ENCODE measurements around the gene PHOX2A. TPM values are rescaled to one million over a fixed set of nuclear protein-coding genes. Genes with fewer than 3 reads are reported as not detected.

The PHOX2A gene
- total RNA-seq, 1 experiment from 2014 or later = not detected

DNA sequence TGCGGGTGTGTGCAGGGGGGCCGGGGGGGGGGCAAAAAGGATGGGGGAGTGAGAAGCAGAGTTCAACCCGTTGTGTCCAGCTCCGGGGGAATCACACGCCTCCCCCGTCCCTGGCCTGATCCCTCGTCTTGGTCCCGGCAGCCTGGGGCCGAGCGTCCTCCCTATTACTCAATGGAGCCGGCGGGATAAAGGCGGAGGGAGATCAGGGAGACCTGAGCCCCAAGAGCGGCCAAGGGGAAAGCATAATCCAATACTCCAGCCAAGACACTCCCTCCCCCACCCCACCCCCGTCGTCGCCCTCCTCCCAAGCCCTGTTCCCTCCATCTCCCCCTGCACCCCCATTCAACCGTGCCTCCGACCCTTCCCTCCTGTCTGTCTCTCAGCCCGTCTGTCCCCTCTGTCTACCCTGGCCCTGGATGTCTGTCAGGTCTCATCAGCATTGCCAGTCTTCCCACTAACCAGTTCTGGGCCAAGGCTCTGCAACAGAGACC is 2.6 kb downstream of the PHOX2A start:
- POLR2A ChIA-PET = interaction anchor here (0.6 kb wide), 1 partner anchor 16 kb away, joined by 3 read pairs; no protein-coding TSS in a partner anchor
- H3K27me3 Mint-ChIP-seq (ENCODE audit: insufficient read depth, unreplicated experiment) = peaks cover 4% of the 10 kb centered on the region
- intact Hi-C loops (cut with micrococcal nuclease; ENCODE audit: unreplicated experiment) = no loop called here
- Histone ChIP-seq H3K36me3 (ENCODE audit: control insufficient read depth, insufficient read depth, low read length) (peaks cover 12% of the 10 kb centered on the region), H3K4me1 (peaks cover 24% of the 10 kb centered on the region), H3K27me3 (replicated peaks; ENCODE audit: control insufficient read depth, insufficient read depth, low read length) (no peaks in the 10 kb centered on the region), H3K4me3 (ENCODE audit: low read depth, low read length) (no peak overlapping the region), H3K9me3 (peaks cover 7% of the 10 kb centered on the region; the same call in 1 of the 2 replicates)
- no TSS peak for BruUV-seq (replicated peaks)
- H3K36me3 Mint-ChIP-seq (ENCODE audit: insufficient read depth, unreplicated experiment) = peaks cover 43% of the 10 kb centered on the region
- H3K9me3 Mint-ChIP-seq (ENCODE audit: unreplicated experiment) = peaks cover 8% of the 10 kb centered on the region
- CTCF ChIA-PET = no interaction called here
- TF ChIP-seq, protein P1, sequence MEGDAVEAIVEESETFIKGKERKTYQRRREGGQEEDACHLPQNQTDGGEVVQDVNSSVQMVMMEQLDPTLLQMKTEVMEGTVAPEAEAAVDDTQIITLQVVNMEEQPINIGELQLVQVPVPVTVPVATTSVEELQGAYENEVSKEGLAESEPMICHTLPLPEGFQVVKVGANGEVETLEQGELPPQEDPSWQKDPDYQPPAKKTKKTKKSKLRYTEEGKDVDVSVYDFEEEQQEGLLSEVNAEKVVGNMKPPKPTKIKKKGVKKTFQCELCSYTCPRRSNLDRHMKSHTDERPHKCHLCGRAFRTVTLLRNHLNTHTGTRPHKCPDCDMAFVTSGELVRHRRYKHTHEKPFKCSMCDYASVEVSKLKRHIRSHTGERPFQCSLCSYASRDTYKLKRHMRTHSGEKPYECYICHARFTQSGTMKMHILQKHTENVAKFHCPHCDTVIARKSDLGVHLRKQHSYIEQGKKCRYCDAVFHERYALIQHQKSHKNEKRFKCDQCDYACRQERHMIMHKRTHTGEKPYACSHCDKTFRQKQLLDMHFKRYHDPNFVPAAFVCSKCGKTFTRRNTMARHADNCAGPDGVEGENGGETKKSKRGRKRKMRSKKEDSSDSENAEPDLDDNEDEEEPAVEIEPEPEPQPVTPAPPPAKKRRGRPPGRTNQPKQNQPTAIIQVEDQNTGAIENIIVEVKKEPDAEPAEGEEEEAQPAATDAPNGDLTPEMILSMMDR (IDR thresholded peaks at IDR 0.05; ENCODE audit: insufficient read depth in 1 of 2, low read depth in 1 of 2, low read length in 1 of 2, severe bottlenecking in 1 of 2, unreplicated experiment in 1 of 2) = no peak
- no peak overlapping the region for H3K4me3 Mint-ChIP-seq (ENCODE audit: unreplicated experiment)
- DNase-seq = peak in 1 of 2 experiments; percentile 39
- peaks cover 14% of the 10 kb centered on the region for H3K4me1 Mint-ChIP-seq (ENCODE audit: low read depth, unreplicated experiment)
- H3K27ac Mint-ChIP-seq (ENCODE audit: unreplicated experiment) = no peak overlapping the region

DNA sequence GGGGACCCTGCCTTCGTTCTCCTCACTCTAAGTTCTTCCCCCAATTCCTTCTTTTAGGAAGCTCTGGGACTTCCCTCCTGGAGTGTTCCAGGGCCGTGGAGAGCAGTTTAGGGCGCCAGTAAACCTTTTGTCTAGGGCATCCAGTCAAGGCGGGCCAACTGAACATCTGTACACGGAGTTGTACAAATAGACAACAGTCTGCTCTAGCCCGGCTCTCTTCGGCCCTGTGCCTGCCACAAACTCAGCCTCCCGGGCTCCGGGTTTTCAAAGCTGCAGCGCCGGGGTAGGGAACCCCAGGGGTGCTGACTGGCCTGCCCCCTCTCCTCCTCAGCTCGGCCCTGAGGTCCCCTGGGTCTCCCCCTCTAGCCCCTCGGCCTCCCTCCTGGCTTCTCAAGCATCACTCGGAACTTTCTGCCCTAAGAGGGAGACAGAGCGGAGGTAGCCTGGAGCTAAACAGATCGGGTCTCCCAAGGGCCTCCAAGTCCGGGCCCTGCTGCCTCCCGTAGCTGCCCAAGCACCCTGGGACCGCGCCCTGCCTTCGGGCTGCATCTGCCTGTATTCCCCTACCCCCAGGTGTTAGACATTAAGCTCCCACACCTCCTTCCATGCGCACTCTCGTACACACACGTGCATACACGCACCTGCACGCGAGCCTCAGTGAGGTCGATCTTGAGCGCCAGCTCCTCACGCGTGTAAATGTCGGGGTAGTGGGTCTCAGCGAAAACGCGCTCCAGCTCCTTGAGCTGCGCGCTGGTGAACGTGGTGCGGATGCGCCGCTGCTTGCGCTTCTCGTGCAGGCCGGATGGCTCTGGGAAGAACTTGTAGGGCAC is 3.3 kb downstream of the PHOX2A start:
- Histone ChIP-seq H3K9me3 (peaks cover 7% of the 10 kb centered on the region; the same call in 1 of the 2 replicates), H3K4me1 (peaks cover 24% of the 10 kb centered on the region), H3K27me3 (replicated peaks; ENCODE audit: control insufficient read depth, insufficient read depth, low read length) (no peaks in the 10 kb centered on the region), H3K36me3 (ENCODE audit: control insufficient read depth, insufficient read depth, low read length) (peaks cover 12% of the 10 kb centered on the region), H3K4me3 (ENCODE audit: low read depth, low read length) (no peak overlapping the region; the same call in 1 of the 2 replicates)
- BruUV-seq (replicated peaks) = no TSS peak
- DNase-seq = peak; percentile 34 to 53
- TF ChIP-seq, protein P1 (IDR thresholded peaks at IDR 0.05; ENCODE audit: insufficient read depth in 1 of 2, low read depth in 1 of 2, low read length in 1 of 2, severe bottlenecking in 1 of 2, unreplicated experiment in 1 of 2) = no peak
- intact Hi-C loops (cut with micrococcal nuclease; ENCODE audit: unreplicated experiment) = no loop called here
- H3K36me3 Mint-ChIP-seq (ENCODE audit: insufficient read depth, unreplicated experiment) = peaks cover 46% of the 10 kb centered on the region
- POLR2A ChIA-PET = no interaction called here
- peaks cover 8% of the 10 kb centered on the region for H3K9me3 Mint-ChIP-seq (ENCODE audit: unreplicated experiment)
- peaks cover 14% of the 10 kb centered on the region for H3K4me1 Mint-ChIP-seq (ENCODE audit: low read depth, unreplicated experiment)
- CTCF ChIA-PET = interaction anchor here (0.6 kb wide), 1 partner anchor 16 kb away, joined by 3 read pairs; the partner anchor contains the start of gene INPPL1
- H3K27me3 Mint-ChIP-seq (ENCODE audit: insufficient read depth, unreplicated experiment) = peaks cover 4% of the 10 kb centered on the region
- peak overlapping the region; percentile 71 for H3K4me3 Mint-ChIP-seq (ENCODE audit: unreplicated experiment)
- H3K27ac Mint-ChIP-seq (ENCODE audit: unreplicated experiment) = peak overlapping the region; percentile 86

GRCh38 chr11:72239849-72240460 is 4.0 kb downstream of the PHOX2A start:
- CTCF ChIA-PET = interaction anchor here (0.6 to 1.2 kb wide), 3 partner anchors 15 to 191 kb away, joined by 3 to 5 read pairs (median 5); partner anchors contain the start of gene INPPL1

More at GRCh38 chr11:72239849-72240460, 4.0 kb downstream of the PHOX2A start:
- Mint-ChIP-seq H3K27me3 (ENCODE audit: insufficient read depth, unreplicated experiment) (peaks cover 4% of the 10 kb centered on the region), H3K4me3 (ENCODE audit: unreplicated experiment) (peak overlapping the region; percentile 73), H3K36me3 (ENCODE audit: insufficient read depth, unreplicated experiment) (peaks cover 52% of the 10 kb centered on the region), H3K4me1 (ENCODE audit: low read depth, unreplicated experiment) (peaks cover 14% of the 10 kb centered on the region), H3K9me3 (ENCODE audit: unreplicated experiment) (peaks cover 8% of the 10 kb centered on the region), H3K27ac (ENCODE audit: unreplicated experiment) (peak overlapping the region; percentile 86)
- DNase-seq = peak; percentile 67 to 79
- no TSS peak for BruUV-seq (replicated peaks)
- POLR2A ChIA-PET = interaction anchor here (1.0 kb wide), 1 partner anchor 129 kb away, joined by 3 read pairs; no protein-coding TSS in a partner anchor
- Histone ChIP-seq H3K4me3 (ENCODE audit: low read depth, low read length) (peak overlapping the region; percentile 33), H3K4me1 (peaks cover 24% of the 10 kb centered on the region), H3K36me3 (ENCODE audit: control insufficient read depth, insufficient read depth, low read length) (peaks cover 14% of the 10 kb centered on the region), H3K9me3 (peaks cover 7% of the 10 kb centered on the region; the same call in 1 of the 2 replicates), H3K27me3 (replicated peaks; ENCODE audit: control insufficient read depth, insufficient read depth, low read length) (no peaks in the 10 kb centered on the region)
- intact Hi-C loops (cut with micrococcal nuclease; ENCODE audit: unreplicated experiment) = loop anchor here (1.0 to 5.0 kb wide), 4 partner anchors 17 to 215 kb away; partner anchors contain the start of genes CLPB and FOLR1
- TF ChIP-seq, protein P1 (IDR thresholded peaks at IDR 0.05; ENCODE audit: insufficient read depth in 1 of 2, low read depth in 1 of 2, low read length in 1 of 2, severe bottlenecking in 1 of 2, unreplicated experiment in 1 of 2) = no peak

Data from Caco-2 (cell line).